Superior temporal gyrus (tissue), 1 donor: ENCODE results near the gene FMN1.

Experiments
- DNase-seq: peaks from one replicate; pipeline ENCODE4 v3.0.0-alpha.2; 2016; ENCODE audit errors: extremely low spot score

Gene FMN1

DNA sequence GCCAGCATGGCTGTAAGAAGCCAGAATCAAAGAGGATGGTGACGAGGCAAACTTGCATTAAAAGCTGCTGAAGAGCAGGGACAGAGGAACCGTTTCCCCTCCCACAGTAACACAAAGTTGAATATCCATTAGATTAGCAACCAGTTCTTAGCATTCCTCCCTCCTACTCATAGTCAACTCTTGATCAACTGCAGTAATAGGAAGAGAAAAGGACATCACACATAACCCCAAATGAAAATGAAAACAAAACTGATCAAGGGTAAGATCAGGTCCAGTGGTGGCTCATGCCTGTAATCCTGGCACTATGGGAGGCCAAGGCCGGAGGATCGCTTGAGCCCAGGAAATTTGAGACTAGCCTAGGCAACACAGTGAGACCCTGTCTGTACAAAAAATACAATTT, 311.6 kb downstream of the FMN1 start:
- DNase-seq, result no peak

DNA sequence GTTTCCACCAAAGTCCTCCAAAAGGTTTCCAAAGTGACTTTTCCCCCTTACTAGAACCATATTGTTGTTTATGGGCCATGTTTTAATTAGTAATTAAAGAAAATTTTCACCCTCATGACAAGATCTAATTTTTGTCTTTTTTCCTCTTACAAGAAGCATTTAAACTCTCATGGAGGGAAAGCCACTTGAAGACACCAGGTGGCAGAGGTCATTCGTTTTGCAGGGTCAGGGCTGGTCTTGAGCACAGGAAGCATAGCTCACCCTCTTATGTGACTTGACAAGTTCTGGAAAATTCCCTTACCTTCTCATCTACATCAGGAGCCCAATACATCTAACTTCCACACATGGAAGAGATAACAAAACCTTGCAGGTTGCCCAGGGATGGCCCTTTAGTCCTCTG, 313.0 kb downstream of the FMN1 start:
- DNase-seq, result no peak

DNA sequence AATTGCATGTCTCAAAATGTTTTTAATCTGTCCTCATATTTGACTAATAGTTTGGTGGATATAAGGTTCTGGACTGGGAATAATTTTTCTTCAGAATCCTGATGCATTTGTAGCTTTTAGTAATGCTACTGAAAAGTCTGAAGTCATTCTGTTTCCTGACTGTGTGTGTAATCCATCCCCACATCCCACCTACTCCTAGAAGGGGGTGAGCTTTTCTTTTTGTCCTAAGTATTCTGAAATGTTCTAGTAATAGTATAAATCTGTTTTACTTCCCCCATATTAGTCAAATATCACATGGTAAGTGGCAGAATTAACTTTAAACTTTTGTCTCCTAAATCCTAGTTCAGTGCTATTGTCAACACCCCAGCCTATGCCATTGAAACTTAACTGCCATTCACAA, 313.9 kb downstream of the FMN1 start:
- no peak for DNase-seq

DNA sequence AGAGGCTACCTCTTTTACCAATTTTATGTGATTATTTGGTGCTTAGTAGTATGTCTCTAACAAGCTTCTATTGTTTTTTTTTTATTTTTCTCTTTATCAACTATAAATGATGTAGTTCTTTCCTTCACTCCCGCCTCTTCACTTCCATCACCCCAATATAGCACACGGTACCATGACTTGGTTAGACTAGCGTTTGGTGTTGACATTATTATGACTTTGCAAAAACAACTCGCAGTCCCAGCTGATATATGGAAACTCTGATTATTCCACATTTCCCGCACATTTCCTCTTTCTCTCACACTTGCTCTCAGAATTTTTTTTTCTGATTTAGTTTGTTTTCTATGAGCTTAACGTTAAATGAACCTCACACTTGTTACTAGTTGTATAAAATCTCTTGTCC, 314.5 kb downstream of the FMN1 start:
- no peak for DNase-seq

DNA sequence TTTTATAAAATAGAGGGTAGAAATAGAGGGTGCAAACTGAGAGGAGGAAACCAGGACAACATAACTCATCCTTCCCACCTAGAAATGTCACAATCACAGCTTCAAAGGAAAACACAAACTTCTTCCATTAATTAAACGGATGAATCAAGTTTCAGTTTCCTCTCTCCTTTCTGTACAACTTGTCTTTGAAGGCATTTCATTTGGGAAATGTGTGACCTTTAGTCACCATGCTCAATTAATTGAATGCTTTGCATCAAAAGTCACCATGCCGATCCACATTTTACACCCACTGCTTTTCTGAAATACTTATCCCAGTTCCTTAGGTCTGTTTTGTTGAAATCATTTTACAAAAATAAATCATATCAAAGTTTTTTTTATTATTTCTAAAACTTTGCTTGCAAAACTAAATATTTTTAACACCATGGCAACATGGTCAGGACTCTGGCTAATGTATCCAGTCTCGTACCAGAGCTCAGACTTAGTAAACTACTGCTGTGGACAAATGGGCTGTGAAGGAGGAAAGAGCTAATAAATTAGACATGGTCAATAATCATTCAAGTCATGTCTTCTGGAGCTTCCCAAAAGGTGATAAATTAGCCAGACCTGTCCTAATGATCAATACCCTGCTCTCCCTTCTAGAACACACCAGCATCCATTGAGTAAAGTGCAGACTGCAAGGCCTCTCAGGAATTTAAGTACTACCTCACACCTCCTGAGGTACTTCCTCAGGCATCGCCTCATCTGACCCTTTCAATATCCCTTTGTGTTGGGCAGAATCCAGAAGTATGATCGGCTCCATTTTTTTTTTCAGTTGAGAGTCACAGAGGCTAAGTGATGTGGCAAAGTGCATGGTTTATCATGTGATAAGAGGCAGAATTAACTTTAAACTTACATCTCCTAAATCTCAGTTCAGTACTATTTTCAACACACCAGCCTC, 315.4 kb downstream of the FMN1 start:
- no peak for DNase-seq

DNA sequence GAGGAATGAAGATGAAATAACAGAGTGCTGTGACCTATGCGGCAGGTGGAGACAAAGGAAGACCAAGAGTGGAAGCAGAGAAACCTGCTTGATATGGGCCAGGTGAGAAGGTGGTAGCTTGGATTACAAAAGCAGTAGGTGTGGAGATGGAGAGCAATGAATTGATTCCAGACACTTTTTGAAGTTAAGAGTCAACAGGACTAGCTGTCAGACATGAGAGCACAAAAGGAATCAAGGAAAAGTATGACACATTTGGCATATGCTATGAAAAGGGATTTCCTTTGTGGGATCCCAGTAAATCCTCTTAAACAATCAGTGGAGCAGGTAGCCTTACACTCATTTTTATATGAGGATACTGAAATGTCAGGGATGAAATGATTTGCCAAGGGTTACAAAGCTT, 316.2 kb downstream of the FMN1 start:
- DNase-seq, result no peak

DNA sequence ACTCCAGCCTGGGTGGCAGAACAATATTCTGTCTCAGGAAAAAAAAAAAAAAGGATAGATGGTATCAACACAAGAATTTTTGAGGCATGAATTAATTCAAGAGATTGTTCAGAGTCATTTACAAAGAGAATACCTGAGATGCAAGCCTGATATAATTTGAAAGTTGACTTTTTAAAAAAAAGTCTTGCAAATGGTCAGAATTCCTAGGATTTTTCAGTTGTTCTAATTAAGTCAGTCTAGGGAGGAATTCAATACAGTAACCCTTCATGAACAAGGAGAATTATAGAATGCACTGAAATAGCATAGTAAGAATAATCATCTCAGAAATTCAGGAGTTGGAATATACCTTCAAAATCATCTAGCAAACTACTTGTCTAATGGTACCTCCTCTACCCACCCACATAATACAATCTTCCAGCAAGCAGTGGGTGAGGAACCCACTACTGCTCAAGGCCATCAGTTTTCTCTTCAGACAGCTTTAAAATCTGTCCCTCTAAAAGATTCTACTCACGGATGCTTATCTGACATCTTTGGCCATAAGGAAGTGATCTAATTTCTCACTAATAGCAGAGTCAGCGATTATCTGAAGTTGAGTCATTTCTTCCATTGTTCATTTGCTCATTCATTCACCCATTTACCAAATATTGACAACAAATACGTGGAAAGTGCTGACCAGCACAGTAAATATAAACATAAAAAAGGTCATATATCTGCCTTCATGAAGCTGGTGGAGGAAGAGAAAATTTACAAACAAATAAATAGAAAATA, 317.1 kb downstream of the FMN1 start:
- DNase-seq, result no peak

DNA sequence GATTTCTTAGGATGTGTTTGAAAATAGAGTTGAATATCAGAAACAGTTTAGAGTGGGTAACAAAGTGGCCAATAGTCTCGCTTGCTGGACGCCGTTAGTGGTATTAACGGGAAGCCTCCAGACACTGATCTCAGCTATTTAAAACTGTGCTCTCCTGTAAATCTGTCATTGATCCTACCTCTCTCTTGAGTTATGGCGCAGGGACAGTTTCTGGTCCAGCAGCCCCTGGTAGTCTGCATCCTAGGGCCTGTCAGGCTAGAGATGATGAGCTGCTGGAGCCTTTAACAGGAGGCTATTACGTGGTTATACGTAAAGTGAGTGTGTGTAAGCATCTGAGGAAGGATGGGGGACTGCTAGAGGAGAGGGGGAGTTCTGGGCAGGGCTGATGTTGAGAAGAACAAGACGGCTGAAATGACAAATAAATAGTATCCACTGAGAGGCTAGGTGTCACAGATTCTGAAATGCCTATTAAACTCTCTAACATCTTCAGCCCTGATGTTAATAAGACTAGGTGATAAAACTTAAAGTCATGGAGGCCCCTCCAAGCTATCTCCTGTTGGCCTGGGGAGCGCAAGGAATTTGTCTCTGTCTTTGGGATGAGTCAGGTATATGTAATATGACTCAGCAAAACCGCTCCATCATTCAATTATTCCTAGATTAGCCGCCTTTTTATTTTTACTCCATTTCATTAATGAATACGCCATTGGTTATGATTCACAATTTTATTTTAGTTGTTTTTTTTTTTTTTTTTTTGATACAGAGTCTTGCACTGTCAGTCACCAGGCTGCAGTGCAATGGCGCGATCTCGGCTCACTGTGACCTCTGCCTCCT, 321.0 kb downstream of the FMN1 start:
- DNase-seq, result no peak

DNA sequence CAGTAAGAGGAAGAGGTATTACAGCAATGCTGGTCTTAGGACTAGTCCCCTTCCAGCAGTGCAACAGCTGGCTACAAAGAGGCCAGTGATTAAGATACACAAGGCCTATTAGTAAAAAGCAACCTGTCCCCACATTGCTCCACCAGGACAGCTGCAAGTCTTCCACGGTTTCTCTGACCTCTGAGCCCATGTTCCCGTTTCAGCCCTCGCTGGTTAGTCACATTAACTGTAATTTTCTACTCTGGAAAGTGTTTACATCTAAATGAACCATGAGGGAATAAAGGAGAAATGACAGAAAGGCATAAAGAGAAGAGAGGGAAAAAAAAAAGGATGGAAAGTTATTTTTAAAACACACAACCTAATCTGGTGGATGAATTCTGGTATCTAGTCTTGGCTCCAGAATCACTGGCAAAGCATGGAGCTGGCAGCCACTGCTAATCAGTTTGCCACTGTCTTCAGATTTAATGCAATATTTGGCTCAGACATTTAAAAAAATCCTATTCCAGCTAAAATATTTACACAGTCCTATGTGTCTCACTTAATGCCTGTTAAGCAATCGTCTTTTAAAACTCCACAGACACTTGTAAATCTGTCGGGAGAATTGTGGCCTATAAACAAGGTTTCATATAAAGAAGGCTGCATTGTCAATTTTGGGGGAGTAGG, 321.8 kb downstream of the FMN1 start:
- DNase-seq, result no peak

DNA sequence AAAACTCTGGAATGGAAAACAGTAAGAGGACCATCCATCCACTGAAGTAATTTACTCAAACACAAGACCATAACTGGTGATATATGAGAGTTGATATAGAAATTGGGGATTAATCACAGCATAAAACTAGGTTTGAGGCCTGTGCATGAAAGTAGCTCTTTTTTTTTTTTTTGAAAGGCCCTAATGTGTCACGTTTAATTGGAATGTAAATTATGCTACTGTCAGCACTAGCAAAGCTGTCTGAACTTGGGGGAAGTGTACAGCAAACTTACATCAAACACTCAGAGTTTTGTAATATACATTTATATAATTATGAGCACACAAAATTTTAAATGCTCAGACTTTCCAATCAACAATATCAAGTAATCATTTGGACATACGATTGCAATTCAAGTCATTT, 322.6 kb downstream of the FMN1 start:
- DNase-seq, result no peak

DNA sequence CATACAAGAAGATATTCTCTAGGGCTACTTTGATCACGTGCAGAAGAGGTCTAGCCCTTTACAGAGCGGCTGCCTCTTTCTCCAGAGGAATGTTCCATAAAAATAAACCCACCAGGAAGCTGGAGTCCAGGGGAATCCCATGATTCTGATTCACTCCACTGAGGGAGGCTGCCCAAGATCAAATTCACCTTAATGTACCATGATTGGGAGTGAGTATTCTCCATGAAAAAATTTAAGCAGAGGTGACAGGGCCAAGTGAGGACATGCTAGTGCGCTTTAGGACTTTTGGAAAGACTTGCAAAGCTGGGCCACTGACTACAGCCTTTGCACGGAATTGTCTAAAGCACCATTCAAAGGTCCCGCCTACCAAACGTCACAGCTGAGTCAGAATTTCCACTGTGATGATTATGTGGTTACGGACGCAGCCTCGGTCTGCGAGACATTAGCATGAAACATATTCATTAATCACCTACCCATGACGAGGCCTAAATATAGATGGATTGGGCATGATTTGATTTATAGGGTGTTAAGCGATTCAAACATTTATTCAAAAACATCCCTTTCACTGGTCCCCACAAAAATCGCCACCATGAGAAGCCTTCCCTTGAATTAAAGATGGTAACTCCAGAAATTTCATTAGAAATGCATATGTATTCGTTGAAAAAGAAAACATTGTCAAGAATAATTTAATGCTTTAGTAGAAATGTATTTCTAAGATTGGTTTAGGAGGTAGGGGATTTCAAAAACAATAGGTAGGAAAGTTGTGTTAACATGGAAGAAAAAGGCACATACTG, 324.1 kb downstream of the FMN1 start:
- no peak for DNase-seq

DNA sequence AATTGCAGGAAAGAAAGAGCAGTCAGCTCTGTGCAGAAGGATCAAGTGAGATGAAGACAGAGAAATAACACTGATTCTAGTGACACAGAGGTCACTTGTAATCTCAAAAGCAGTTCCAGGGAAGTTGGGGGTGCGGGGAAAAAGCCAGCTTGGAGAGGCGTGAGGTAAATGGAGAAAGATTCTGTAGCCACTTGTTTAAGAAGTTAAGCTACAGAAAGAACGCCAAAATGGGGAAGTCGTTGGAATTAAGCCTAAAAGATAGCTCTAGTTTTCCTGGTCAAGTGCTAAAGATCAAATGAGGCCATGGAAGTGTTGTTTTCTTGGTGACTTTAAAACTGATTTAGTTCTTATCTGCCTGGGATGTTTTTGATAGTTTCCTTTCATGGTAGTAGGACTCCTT, 324.7 kb downstream of the FMN1 start:
- no peak for DNase-seq

DNA sequence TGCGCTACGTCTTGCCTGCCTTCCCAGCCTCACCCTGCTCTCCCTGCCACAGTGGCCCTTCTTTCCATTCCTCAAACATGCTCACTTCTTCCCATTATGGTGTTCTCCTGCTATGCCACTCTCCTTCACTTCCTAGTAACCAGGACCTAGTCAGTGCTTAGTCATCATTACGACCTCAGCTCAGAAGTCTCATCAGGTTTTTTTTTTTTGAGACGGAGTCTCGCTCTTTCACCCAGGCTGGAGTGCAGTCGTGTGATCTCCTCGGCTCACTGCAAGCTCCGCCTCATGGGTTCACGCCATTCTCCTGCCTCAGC, 327.2 kb downstream of the FMN1 start:
- no peak for DNase-seq

DNA sequence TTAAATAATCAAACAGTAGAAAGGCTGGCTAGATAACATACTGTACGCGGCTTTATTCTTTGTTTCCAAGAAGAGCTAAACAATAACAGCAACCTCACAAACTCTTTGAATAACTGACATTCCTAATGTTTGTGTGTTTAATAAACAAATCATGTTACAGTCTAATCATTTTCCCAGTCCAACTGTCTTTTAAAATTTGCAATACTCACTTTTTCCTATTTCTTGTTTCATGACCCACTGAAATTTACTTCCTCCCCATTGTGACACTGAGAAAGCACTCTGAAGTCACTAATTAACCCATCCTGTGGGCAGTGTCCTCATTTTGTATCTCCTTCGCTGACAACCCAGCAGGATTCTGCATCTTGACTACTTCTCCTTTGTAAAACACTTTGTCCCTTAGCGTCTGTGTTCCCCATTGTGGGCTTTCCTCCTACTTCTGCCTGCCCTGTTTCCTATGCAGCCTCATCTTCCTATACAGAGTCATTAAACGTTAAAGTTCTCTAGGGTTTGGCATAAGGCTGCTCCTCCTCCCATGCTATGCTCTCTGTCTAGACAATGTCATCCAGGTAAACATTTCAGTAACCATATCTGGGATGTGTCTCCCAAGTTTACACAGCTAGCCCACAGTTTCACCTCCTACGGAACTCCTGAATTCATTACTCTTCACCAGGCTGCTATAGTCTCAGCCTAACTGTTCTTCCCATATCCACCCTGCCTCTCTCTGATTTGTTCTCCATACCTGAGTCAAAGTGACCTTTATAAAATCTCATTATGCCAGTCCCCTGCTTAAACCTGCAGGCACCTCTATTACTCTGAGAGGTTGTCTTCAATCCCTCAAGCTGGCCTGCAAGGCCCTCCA, 327.8 kb downstream of the FMN1 start:
- DNase-seq, result no peak

DNA sequence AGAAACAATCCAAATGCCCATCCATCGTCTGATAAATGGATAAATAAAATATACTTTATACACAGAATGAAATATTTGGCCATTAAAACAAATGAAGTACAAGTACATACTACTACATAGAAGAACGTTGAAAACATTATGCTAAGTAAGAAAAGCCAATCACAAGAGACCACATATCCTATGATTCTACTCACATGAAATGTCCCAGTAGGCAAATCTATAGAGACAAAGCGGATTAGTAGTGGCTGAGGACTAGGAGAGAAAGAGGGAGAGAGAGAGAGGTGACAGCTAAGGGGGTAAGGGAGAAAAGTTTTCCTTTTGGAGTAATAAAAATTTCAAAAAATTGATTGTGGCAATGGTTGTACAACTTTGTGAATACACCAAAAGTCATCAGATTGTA, 329.7 kb downstream of the FMN1 start:
- DNase-seq, result no peak

DNA sequence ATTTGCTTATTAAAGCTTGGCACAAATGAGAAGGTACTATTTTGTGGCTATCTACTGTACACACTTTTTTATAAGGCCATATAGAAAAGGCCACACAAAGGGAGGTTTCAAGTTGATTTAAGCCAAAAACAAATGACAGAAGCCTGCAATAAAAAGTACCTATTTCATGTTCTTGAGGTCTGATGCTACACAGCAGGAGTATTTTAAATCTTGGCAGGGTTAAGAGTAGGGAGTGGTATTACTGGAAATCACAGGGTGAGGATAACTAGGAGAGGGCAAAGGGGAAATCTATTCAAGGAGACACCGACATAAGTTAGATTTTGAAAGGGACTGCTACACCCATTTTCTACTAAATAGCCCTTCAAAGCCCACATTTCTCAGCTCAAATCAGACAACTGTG, 330.5 kb downstream of the FMN1 start:
- no peak for DNase-seq

DNA sequence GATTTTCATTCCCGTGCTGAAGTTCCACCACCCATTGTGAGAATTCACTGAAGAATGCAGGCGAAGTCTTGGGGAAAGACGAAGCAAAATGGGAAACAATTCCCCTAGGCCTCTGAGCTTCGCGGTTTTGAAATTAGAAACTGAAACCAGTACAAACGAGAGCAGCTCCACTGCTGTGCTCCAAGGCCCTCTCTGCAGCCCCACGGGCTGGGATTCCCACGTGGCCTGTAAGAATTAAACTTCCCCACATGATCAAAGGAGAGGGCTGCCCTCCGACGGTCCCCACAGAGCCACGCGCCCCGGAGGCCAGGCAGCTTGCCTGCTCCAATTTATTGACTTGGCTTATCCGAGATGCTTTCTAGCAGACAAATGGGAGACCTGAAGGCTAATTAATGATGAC, 332.8 kb downstream of the FMN1 start:
- peak; percentile 55 for DNase-seq

DNA sequence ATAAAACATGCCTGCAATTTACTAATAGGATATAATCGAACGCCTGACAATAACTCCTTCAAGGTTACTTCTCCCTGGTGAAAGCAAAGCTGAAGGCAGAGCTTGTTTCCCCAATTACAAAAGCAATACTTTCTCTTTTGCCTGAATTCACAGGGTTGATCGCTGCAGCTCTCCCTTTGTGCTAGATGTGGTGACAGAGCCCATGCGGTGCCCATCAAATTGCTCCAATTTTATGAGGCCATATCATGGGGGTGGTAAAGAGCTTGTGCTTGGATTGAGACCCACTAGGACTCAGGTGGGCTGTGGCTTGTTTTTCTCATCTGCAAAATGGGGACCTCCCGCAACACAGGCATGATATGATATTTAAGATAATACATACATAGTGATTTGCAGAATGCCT, 333.3 kb downstream of the FMN1 start:
- no peak for DNase-seq

DNA sequence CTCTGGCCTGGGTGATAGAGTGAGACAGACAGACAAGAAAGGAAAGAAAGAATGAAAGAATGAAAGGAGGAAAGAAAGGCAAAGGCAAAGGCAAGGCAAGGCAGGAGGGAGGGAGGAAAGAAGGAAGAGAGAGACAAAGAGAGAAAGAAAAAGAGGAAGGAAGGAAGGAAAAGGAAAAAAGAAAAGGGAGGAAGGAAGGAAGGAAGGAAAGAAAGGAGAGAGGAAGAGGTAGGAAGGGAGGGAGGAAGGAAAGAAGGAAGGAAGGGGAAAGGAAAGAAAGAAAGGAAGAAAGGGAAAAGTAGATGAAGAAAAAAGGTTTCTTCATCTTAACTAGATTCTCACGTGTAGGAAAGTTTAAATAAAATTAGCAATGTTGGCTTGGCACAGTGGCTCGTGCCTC, 334.5 kb downstream of the FMN1 start:
- DNase-seq, result no peak

DNA sequence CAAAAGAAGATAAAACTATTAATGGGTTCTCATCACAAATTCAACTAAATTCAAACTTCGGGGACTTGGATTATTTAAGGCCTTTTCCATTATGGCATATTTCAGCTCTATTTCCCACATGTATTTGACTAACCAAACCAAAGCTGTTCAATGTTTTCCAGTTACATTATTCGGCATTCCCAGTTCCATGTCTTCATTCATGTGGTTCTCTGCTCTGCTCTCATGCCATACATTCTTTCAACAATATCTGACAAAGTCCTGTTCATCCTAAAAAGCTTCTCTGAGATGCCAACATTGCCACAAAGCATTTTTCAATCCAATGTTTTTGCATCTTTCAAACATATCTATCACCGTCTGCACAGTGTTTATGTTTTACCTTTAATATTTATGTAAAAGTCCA, 335.3 kb downstream of the FMN1 start:
- no peak for DNase-seq
